Loucy (cell line): ENCODE measurements around the gene CD300LG.

Source experiments
- H2AFZ ChIP-seq: fragments of 200-600 bp; sonication (generic); 2 replicates; pipeline ENCODE4 v1.6.0; 2016; ENCODE audit warnings: antibody characterized with exemption, mild to moderate bottlenecking, low read length, moderate library complexity
- H3F3A ChIP-seq: fragments of 200-600 bp; 2 replicates; pipeline ENCODE4 v1.6.0; 2016; ENCODE audit warnings: antibody characterized with exemption, low read depth, mild to moderate bottlenecking
- H3K27me3 ChIP-seq: fragments of 200-600 bp; sonication (generic); 2 replicates; pipeline ENCODE4 v1.6.1; 2014; ENCODE audit warnings: low read length, mild to moderate bottlenecking; ENCODE audit not compliant: insufficient read depth, poor library complexity, severe bottlenecking
- H3K36me3 ChIP-seq: fragments of 200-600 bp; sonication (generic); 2 replicates; pipeline ENCODE4 v1.6.1; 2016; ENCODE audit warnings: low read length; ENCODE audit not compliant: insufficient read depth
- H3K4me1 ChIP-seq: fragments of 200-600 bp; sonication (generic); 2 replicates; pipeline ENCODE4 v1.5.1; 2014; ENCODE audit warnings: low read length, mild to moderate bottlenecking; ENCODE audit not compliant: insufficient read depth, poor library complexity, severe bottlenecking
- H3K4me2 ChIP-seq: fragments of 200-600 bp; sonication (generic); 2 replicates; pipeline ENCODE4 v1.6.0; 2014; ENCODE audit warnings: antibody characterized with exemption, low read length, low read depth, mild to moderate bottlenecking; ENCODE audit not compliant: poor library complexity, severe bottlenecking
- H3K4me3 ChIP-seq: fragments of 200-600 bp; sonication (generic); 2 replicates; pipeline ENCODE4 v1.5.1; 2014; ENCODE audit warnings: low read length, mild to moderate bottlenecking, mixed read lengths; ENCODE audit not compliant: poor library complexity, severe bottlenecking
- H3K79me2 ChIP-seq: fragments of 200-600 bp; sonication (generic); 2 replicates; pipeline ENCODE4 v1.6.1; 2014; ENCODE audit warnings: low read length; ENCODE audit not compliant: insufficient read depth
- H3K9ac ChIP-seq: fragments of 200-600 bp; sonication (generic); 2 replicates; pipeline ENCODE4 v1.6.0; 2014; ENCODE audit warnings: mild to moderate bottlenecking, low read depth, low read length, moderate library complexity; ENCODE audit not compliant: poor library complexity, severe bottlenecking
- H3K9me2 ChIP-seq: fragments of 200-600 bp; sonication (generic); replicated peaks from 2 replicates; pipeline ENCODE4 v1.6.1; 2016; ENCODE audit warnings: low read depth, low read length, mixed read lengths
- H3K9me3 ChIP-seq: fragments of 200-600 bp; sonication (generic); 2 replicates; pipeline ENCODE4 v1.6.1; 2014; ENCODE audit warnings: mild to moderate bottlenecking, antibody characterized with exemption, low read length, low read depth; ENCODE audit not compliant: insufficient read depth
- H4K20me1 ChIP-seq: fragments of 200-600 bp; sonication (generic); 2 replicates; pipeline ENCODE4 v1.6.0; 2014; ENCODE audit warnings: antibody characterized with exemption, low read length, mild to moderate bottlenecking; ENCODE audit not compliant: insufficient read depth, poor library complexity, severe bottlenecking
- CTCF ChIP-seq: fragments of 200-600 bp; sonication (generic); conservative IDR thresholded peaks from 2 replicates; pipeline ENCODE4 v1.5.1; 2014; ENCODE audit warnings: mild to moderate bottlenecking, antibody characterized with exemption, low read length
- EZH2phosphoT487 ChIP-seq: fragments of 200-600 bp; IDR thresholded peaks from 2 replicates; pipeline ENCODE4 v1.6.1; 2018; ENCODE audit warnings: antibody characterized with exemption, mild to moderate bottlenecking, moderate library complexity, borderline replicate concordance

Gene CD300LG

GRCh38 chr17:43898446-43898845 lies 51.5 kb downstream of the CD300LG start:
- TF ChIP-seq EZH2phosphoT487 (no peak), CTCF (no peak)
- H2AFZ ChIP-seq: no peak overlapping the region
- no peaks in the 10 kb centered on the region for H3F3A ChIP-seq
- no peak overlapping the region for H3K4me3 ChIP-seq
- H3K9ac ChIP-seq: no peak overlapping the region
- H3K36me3 ChIP-seq: no peaks in the 10 kb centered on the region
- peaks cover 25% of the 10 kb centered on the region for H3K4me1 ChIP-seq
- no peaks in the 10 kb centered on the region for H3K9me2 ChIP-seq
- H3K4me2 ChIP-seq: peak overlapping the region; percentile 31
- no peaks in the 10 kb centered on the region for H3K27me3 ChIP-seq
- no peaks in the 10 kb centered on the region for H4K20me1 ChIP-seq
- H3K79me2 ChIP-seq: peaks cover 5% of the 10 kb centered on the region; the same call in 1 of the 2 replicates
- H3K9me3 ChIP-seq: no peaks in the 10 kb centered on the region

- H3K9me2 ChIP-seq: no peaks in the 10 kb centered on the region
- TF ChIP-seq EZH2phosphoT487: no peak
- no peak for TF ChIP-seq CTCF
- H3K4me1 ChIP-seq: peaks cover 25% of the 10 kb centered on the region
- peak overlapping the region; percentile 79 for H3K4me3 ChIP-seq
- peak overlapping the region; percentile 91 for H3K4me2 ChIP-seq
- peak overlapping the region; percentile 98 for H2AFZ ChIP-seq
- no peaks in the 10 kb centered on the region for H3K27me3 ChIP-seq
- peak overlapping the region; percentile 74 for H3K9ac ChIP-seq
- H3K36me3 ChIP-seq: no peaks in the 10 kb centered on the region
- no peaks in the 10 kb centered on the region for H3K9me3 ChIP-seq
- peaks cover 5% of the 10 kb centered on the region; the same call in 1 of the 2 replicates for H3K79me2 ChIP-seq
- no peaks in the 10 kb centered on the region for H3F3A ChIP-seq
- H4K20me1 ChIP-seq: no peaks in the 10 kb centered on the region
Measured at GRCh38 chr17:43900183-43900857, 53.3 kb downstream of the CD300LG start.

- H3K4me3 ChIP-seq: peak overlapping the region; percentile 79
- TF ChIP-seq CTCF (0 out of 2 replicates have a peak, but pooled peaks have one; percentile 10), EZH2phosphoT487 (no peak)
- peak overlapping the region; percentile 98 for H2AFZ ChIP-seq
Measured at GRCh38 chr17:43900858-43901754, 54.1 kb downstream of the CD300LG start.

More at GRCh38 chr17:43900858-43901754, 54.1 kb downstream of the CD300LG start:
- H3K4me2 ChIP-seq: peak overlapping the region; percentile 91
- H3K79me2 ChIP-seq: peaks cover 5% of the 10 kb centered on the region; the same call in 1 of the 2 replicates
- peak overlapping the region; percentile 74 for H3K9ac ChIP-seq
- H3K9me2 ChIP-seq: no peaks in the 10 kb centered on the region
- H3K36me3 ChIP-seq: no peaks in the 10 kb centered on the region
- H4K20me1 ChIP-seq: no peaks in the 10 kb centered on the region
- peaks cover 25% of the 10 kb centered on the region for H3K4me1 ChIP-seq
- no peaks in the 10 kb centered on the region for H3K9me3 ChIP-seq
- peaks cover under 1% of the 10 kb centered on the region for H3K27me3 ChIP-seq
- H3F3A ChIP-seq: no peaks in the 10 kb centered on the region
